HepG2 (cell line): Measurements from ENCODE around the gene IL2RA.

Source experiments
- CHD2 ChIP-seq: IDR thresholded peaks from 2 replicates; pipeline ENCODE4 v1.6.1; 2011; ENCODE audit warnings: low read depth, low read length, improper control_type of control experiment
- ETV6 ChIP-seq: sonication (generic); formaldehyde crosslinking; conservative IDR thresholded peaks from 2 replicates; pipeline ENCODE4 v1.4.0; 2020; ENCODE audit warnings: missing genetic modification reagents
- MYC ChIP-seq: sonication (generic); formaldehyde crosslinking; IDR thresholded peaks from 2 replicates; pipeline ENCODE4 v1.9.0; 2021; ENCODE audit warnings: missing genetic modification reagents, borderline replicate concordance
- POLR2A ChIP-seq, 2 experiments: IDR thresholded peaks; 2 replicates each; pipeline ENCODE4 v1.6.1; 2011; ENCODE audit warnings: low read depth in 2 of 2, low read length in 2 of 2, mild to moderate bottlenecking in 1 of 2, moderate library complexity in 1 of 2; ENCODE audit not compliant: insufficient read depth in 1 of 2
- POLR2AphosphoS5 ChIP-seq: IDR thresholded peaks from 2 replicates; pipeline ENCODE4 v1.6.1; 2012; ENCODE audit warnings: low read depth, low read length
- SNRNP70 ChIP-seq: fragments of 200-400 bp; formaldehyde crosslinking; IDR thresholded peaks from 2 replicates; pipeline ENCODE4 v1.6.1; 2017; ENCODE audit warnings: mild to moderate bottlenecking, low read depth, low read length, moderate library complexity
- SRF ChIP-seq: IDR thresholded peaks from 2 replicates; pipeline ENCODE4 v1.6.1; 2011; ENCODE audit warnings: mild to moderate bottlenecking, low read depth, low read length, moderate library complexity
- ZNF232 ChIP-seq: sonication (generic); formaldehyde crosslinking; IDR thresholded peaks from 2 replicates; pipeline ENCODE4 v1.4.0; 2020; ENCODE audit warnings: missing genetic modification reagents, borderline replicate concordance
- ZNF44 ChIP-seq: sonication (generic); formaldehyde crosslinking; IDR thresholded peaks from 2 replicates; pipeline ENCODE4 v1.5.1; 2020; ENCODE audit warnings: mild to moderate bottlenecking, missing genetic modification reagents
- TF ChIP-seq, protein P1 (sequence below), 2 experiments: sonication (generic) in 1 of 2; formaldehyde crosslinking in 1 of 2; IDR thresholded peaks; 2 replicates each; pipeline versions ENCODE4 v1.4.0 to v1.6.1; 2018 to 2020; ENCODE audit warnings: missing genetic modification reagents in 2 of 2, borderline replicate concordance in 1 of 2, low read depth in 1 of 2, mild to moderate bottlenecking in 1 of 2, missing biosample characterization in 1 of 2

DNA sequence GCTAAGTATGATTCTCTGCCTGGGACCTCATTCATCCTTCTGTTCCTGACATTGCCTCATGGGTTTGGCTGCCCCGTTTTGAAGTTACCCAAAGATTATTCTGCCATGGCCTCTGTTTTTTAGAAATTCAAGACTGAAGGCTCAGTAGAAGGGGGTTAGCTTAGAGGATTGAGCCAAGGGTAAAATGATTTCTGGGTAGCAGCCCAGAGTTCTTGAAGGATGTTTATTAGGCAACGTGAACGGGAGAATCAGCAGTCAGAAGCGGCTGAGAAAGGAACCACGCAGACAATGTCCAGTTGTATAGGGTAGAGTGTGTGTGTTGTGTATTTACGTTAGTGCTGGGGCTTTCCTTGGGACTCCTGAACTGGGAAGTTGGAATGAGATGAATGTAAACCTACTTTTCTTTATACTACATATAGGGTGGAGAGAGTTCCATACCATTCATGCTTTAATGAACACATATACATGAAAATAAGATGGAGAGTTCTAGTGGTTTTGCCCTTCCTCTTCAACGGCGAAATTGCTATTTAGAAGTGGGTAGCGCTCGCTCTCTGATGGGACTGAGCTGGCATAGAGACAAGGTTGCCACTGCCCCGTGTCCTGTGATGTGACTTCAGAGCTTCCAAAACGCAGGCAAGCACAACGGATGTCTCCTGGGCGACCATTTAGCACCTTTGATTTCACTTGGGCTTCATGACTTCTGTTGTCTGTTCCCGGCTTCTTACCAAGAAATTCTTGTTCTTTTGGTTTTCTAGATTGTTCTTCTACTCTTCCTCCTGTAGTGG, 49.9 kb downstream of the IL2RA start:
- TF ChIP-seq CHD2 = no peak
- TF ChIP-seq MYC (CRISPR knock-in tag) = no peak
- TF ChIP-seq, protein P1, sequence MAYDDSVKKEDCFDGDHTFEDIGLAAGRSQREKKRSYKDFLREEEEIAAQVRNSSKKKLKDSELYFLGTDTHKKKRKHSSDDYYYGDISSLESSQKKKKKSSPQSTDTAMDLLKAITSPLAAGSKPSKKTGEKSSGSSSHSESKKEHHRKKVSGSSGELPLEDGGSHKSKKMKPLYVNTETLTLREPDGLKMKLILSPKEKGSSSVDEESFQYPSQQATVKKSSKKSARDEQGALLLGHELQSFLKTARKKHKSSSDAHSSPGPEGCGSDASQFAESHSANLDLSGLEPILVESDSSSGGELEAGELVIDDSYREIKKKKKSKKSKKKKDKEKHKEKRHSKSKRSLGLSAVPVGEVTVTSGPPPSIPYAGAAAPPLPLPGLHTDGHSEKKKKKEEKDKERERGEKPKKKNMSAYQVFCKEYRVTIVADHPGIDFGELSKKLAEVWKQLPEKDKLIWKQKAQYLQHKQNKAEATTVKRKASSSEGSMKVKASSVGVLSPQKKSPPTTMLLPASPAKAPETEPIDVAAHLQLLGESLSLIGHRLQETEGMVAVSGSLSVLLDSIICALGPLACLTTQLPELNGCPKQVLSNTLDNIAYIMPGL (CRISPR knock-in tag; IDR thresholded peaks at IDR 0.05; ENCODE audit: borderline replicate concordance in 1 of 2, low read depth in 1 of 2) = no peak
- no peak for TF ChIP-seq SNRNP70
- TF ChIP-seq ETV6 (CRISPR knock-in tag) = no peak
- no peak for TF ChIP-seq POLR2A (IDR thresholded peaks at IDR 0.05; ENCODE audit: insufficient read depth in 1 of 2, low read depth in 2 of 2, low read length in 2 of 2)
- no peak for TF ChIP-seq ZNF44 (CRISPR knock-in tag)
- TF ChIP-seq POLR2AphosphoS5 = no peak
- no peak for TF ChIP-seq SRF
- no peak for TF ChIP-seq ZNF232
